K562 (cell line): ENCODE measurements around the gene NSRP1. TPM values are rescaled to one million over a fixed set of nuclear protein-coding genes. Genes with fewer than 3 reads are reported as not detected.
"Not testable (repeated sequence)": the region's sequence is repeated elsewhere in the genome, so short reads cannot be mapped to it uniquely, and the experiment has no call there.

Experiments used
- ATAC-seq: fragments of 200-7000 bp; cut with Tn5 transposase; 3 replicates; pipeline ENCODE4 v1.9.1; 2020; ENCODE audit warnings: moderate library complexity
- BruUV-seq: library from RNA; stranded (reverse); fragments of 400-500 nt; replicated peaks from 2 replicates; lab custom pipeline; 2021; lab: Mats Ljungman, UMichigan
- CTCF ChIA-PET: fragments of 300-600 bp; formaldehyde crosslinking; extraction: SDS; loops from one replicate; lab custom pipeline; 2021; ENCODE audit warnings: low intra/inter-chr PET ratio; lab: Yijun Ruan, JAX
- POLR2A ChIA-PET: fragments of 300-600, 350-650 bp; sonication (Branson Sonifier 250); formaldehyde crosslinking; extraction: SDS; loops from one replicate; lab custom pipeline; 2021; ENCODE audit warnings: antibody characterized with exemption, inconsistent platforms; lab: Yijun Ruan, JAX
- DNase-seq, 4 experiments: peaks; one replicate each; pipeline versions ENCODE4 v3.0.0 to v3.0.0-alpha.2; 2011 to 2018; ENCODE audit warnings: low spot score in 3 of 4, mixed read lengths in 3 of 4; ENCODE audit errors: extremely low read depth in 1 of 4
- FAIRE-seq: peaks from 2 replicates; lab custom pipeline; 2011; peaks lifted over from hg19 to GRCh38; lab: Jason Lieb, UNC
- H2AFZ ChIP-seq: 2 replicates; pipeline ENCODE4 v1.6.0; 2011; ENCODE audit warnings: low read depth, low read length, control low read depth, inconsistent platforms
- H3K27ac ChIP-seq: fragments of 200-600 bp; 3 replicates; pipeline ENCODE4 v1.8.0; 2011; ENCODE audit warnings: low read depth, mild to moderate bottlenecking, control low read depth, inconsistent platforms, low read length, moderate library complexity, mixed read lengths; ENCODE audit errors: extremely low read depth
- H3K27me3 ChIP-seq, 2 experiments: fragments of 300-600 bp in 1 of 2; 2 replicates in 1 of 2; 3 replicates in 1 of 2; pipeline versions ENCODE4 v1.6.0 to v1.8.0; 2011; ENCODE audit warnings: inconsistent platforms in 2 of 2, low read length in 2 of 2, mild to moderate bottlenecking in 1 of 2, mixed read lengths in 1 of 2, moderate library complexity in 1 of 2; ENCODE audit not compliant: control insufficient read depth in 2 of 2, insufficient read depth in 2 of 2
- H3K36me3 ChIP-seq: fragments of 300-600 bp; 3 replicates; pipeline ENCODE4 v1.8.0; 2011; ENCODE audit warnings: mild to moderate bottlenecking, low read length, inconsistent platforms; ENCODE audit not compliant: control insufficient read depth, insufficient read depth
- H3K4me1 ChIP-seq, 2 experiments: fragments of 200-600 bp in 1 of 2; replicated peaks in 1 of 2; 2 replicates in 1 of 2; 3 replicates in 1 of 2; pipeline versions ENCODE4 v1.5.1 to v1.8.0; 2011; ENCODE audit warnings: inconsistent platforms in 2 of 2, low read length in 2 of 2, mild to moderate bottlenecking in 1 of 2, mixed read lengths in 1 of 2, moderate library complexity in 1 of 2; ENCODE audit not compliant: control insufficient read depth in 2 of 2, insufficient read depth in 2 of 2
- H3K4me2 ChIP-seq: 2 replicates; pipeline ENCODE4 v1.6.1; 2011; ENCODE audit warnings: low read length, control low read depth, inconsistent platforms, mixed read lengths; ENCODE audit not compliant: insufficient read depth
- H3K4me3 ChIP-seq: fragments of 200-600 bp; sonication (generic), shearing (Covaris generic); 2 replicates; pipeline ENCODE4 v1.5.1; 2016; ENCODE audit warnings: control low read depth, inconsistent platforms
- H3K79me2 ChIP-seq: fragments of 200-600 bp; 3 replicates; pipeline ENCODE4 v1.8.0; 2011; ENCODE audit warnings: low read length, inconsistent platforms; ENCODE audit not compliant: control insufficient read depth, insufficient read depth
- H3K9ac ChIP-seq, 2 experiments: 2 replicates each; pipeline versions ENCODE4 v1.6.0 to v1.6.1; 2011; ENCODE audit warnings: low read depth in 2 of 2, low read length in 2 of 2, control low read depth in 1 of 2, inconsistent platforms in 1 of 2, mild to moderate bottlenecking in 1 of 2, mixed read lengths in 1 of 2; ENCODE audit not compliant: insufficient read depth in 1 of 2
- H3K9me1 ChIP-seq: one replicate; pipeline ENCODE4 v1.6.0; 2011; ENCODE audit warnings: inconsistent platforms, mild to moderate bottlenecking, low read length, moderate library complexity; ENCODE audit not compliant: control insufficient read depth, insufficient read depth
- H3K9me3 ChIP-seq: replicated peaks from 2 replicates; pipeline ENCODE4 v1.5.1; 2011; ENCODE audit warnings: low read depth, low read length, inconsistent platforms; ENCODE audit not compliant: control insufficient read depth, insufficient read depth
- H4K20me1 ChIP-seq: replicated peaks from 2 replicates; pipeline ENCODE4 v1.6.1; 2011; ENCODE audit warnings: low read length, inconsistent platforms, mixed read lengths; ENCODE audit not compliant: control insufficient read depth, insufficient read depth
- ETV6 ChIP-seq, 3 experiments: fragments of 150-350 bp in 1 of 3; sonication (generic) in 1 of 3; formaldehyde crosslinking in 1 of 3; IDR thresholded peaks; 2 replicates each; pipeline versions ENCODE4 v1.6.1 to v1.8.0; 2014 to 2022; ENCODE audit warnings: borderline replicate concordance in 2 of 3, low read depth in 2 of 3, antibody characterized with exemption in 1 of 3, low read length in 1 of 3, mild to moderate bottlenecking in 1 of 3, missing genetic modification reagents in 1 of 3
- WGBS: fragments of 100-300 bp; shearing (Covaris generic); methylation state at CpG from one replicate; pipeline ENCODE4 v1.1.6; 2016; ENCODE audit warnings: low coverage, mixed read lengths; ENCODE audit not compliant: insufficient coverage; ENCODE audit errors: missing lambda C conversion rate; 5-methylcytosine and 5-hydroxymethylcytosine counted together
- in situ Hi-C: fragments of 300-500 bp; cut with MboI; formaldehyde crosslinking; loops from 4 replicates; pipeline ENCODE4 v1.15.0; 2018; ENCODE audit warnings: inconsistent platforms, mixed read lengths
- intact Hi-C: fragments of 100-400 bp; cut with micrococcal nuclease; formaldehyde crosslinking; loops from 2 replicates; pipeline ENCODE4 v1.14.2; 2022
- polyA plus RNA-seq, 8 experiments: library from polyadenylated mRNA; depleted of rRNA in 4 of 8; stranded (reverse) in 5 of 8; unstranded in 3 of 8; fragments of >200 nt; fragmentation: Nextera tagmentation in 2 of 8; fragmentation: Illumina TruSeq in 1 of 8; extraction: Ambion mirVana in 2 of 8; extraction: Trizol in 1 of 8; gene quantifications; 2 replicates each; pipeline versions ENCODE4 v1.2.1 to v1.2.3, GENCODE V29; 2011 to 2014; ENCODE audit warnings: inconsistent platforms in 1 of 8, missing spikeins in 1 of 8
- total RNA-seq, 7 experiments: library from RNA; depleted of rRNA in 6 of 7; stranded (reverse); fragments of >200 nt in 6 of 7; fragmentation: Illumina TruSeq in 2 of 7; extraction: Trizol in 2 of 7; gene quantifications; 2 replicates each; pipeline versions ENCODE4 v1.2.1 to v1.2.3, GENCODE V29; 2011 to 2021; ENCODE audit warnings: low replicate concordance in 1 of 7
- TF ChIP-seq, protein P1 (sequence below): IDR thresholded peaks from 2 replicates; pipeline ENCODE4 v1.6.1; 2016; ENCODE audit warnings: missing genetic modification characterization, missing compliant biosample characterization

Gene NSRP1
- total and polyA plus RNA-seq, 9 of the 15 experiments (the other 6 are each of a cell fraction or from before 2014, with no cell fraction given) = 18.4 to 68.6 (median 32.7) TPM

DNA sequence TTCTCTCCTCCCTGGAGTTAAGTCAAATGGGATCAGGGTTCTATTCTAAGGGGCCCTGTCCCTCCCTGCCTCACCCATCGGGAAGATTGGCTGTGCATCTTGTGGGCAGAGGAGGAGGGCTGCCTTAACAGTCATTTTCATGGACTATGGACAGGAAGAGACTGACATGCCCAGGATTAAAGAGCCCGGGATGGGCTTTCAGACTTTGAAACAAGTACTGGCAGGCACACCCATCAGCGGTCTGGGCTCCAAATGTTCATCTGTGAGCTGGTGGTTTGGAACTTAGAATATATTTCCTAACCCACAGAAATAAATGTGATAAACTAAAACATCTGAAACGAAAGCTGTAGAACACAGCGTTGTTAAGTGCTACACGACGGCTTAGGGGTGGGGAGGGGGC, 112.4 kb downstream of the NSRP1 start:
- BruUV-seq = no TSS peak

DNA sequence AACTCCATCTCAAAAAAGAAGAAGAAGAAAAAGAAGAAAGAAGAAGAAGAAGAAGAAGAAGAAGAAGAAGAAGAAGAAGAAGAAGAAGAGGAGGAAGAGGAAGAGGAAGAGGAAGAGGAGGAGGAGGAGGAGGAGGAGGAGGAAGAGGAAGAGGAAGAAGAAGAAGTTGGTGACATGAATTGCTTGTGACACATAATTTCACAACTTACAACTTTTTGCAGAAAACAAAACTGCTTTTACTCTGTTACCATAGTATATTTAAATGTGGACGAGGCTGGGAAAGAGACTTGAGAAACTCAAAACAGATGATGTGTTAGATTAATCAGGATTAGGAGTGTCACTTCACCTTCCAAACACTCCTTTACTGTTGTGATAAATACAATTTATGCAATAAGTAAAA, 113.4 kb downstream of the NSRP1 start:
- H2AFZ ChIP-seq, H4K20me1 ChIP-seq, H3K4me1 ChIP-seq, ATAC-seq, BruUV-seq, intact Hi-C loops, H3K36me3 ChIP-seq, DNase-seq, CTCF ChIA-PET, H3K9me3 ChIP-seq, H3K27ac ChIP-seq, H3K4me3 ChIP-seq, in situ Hi-C loops, H3K9me1 ChIP-seq, H3K79me2 ChIP-seq, FAIRE-seq, H3K9ac ChIP-seq, H3K4me2 ChIP-seq: not testable (repeated sequence)
- POLR2A ChIA-PET = interaction anchor here (1.3 kb wide), 1 partner anchor 12 kb away, joined by 3 read pairs; no protein-coding TSS in a partner anchor
- TF ChIP-seq, protein P1, sequence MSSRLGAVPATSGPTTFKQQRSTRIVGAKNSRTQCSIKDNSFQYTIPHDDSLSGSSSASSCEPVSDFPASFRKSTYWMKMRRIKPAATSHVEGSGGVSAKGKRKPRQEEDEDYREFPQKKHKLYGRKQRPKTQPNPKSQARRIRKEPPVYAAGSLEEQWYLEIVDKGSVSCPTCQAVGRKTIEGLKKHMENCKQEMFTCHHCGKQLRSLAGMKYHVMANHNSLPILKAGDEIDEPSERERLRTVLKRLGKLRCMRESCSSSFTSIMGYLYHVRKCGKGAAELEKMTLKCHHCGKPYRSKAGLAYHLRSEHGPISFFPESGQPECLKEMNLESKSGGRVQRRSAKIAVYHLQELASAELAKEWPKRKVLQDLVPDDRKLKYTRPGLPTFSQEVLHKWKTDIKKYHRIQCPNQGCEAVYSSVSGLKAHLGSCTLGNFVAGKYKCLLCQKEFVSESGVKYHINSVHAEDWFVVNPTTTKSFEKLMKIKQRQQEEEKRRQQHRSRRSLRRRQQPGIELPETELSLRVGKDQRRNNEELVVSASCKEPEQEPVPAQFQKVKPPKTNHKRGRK (tag) = 0 out of 2 replicates have a peak, but pooled peaks have one; percentile 44
- WGBS = 0% methylated on average over 1 of the region's 1 CpG
- peaks cover 40 to 53% of the 10 kb centered on the region in 2 experiments for H3K27me3 ChIP-seq

More for the DNA sequence above, 112.4 kb downstream of the NSRP1 start:
- Histone ChIP-seq H3K36me3 (no peaks in the 10 kb centered on the region), H2AFZ (no peak overlapping the region), H3K4me1 (no peaks in the 10 kb centered on the region), H3K9me1 (no peaks in the 10 kb centered on the region), H3K4me2 (no peak overlapping the region), H4K20me1 (no peaks in the 10 kb centered on the region), H3K27ac (no peak overlapping the region), H3K27me3 (peaks cover 33 to 45% of the 10 kb centered on the region in 2 experiments), H3K9ac (no peak overlapping the region), H3K79me2 (no peaks in the 10 kb centered on the region), H3K4me3 (no peak overlapping the region), H3K9me3 (no peaks in the 10 kb centered on the region)
- intact Hi-C loops (no loop called here), in situ Hi-C loops (no loop called here)
- DNase-seq (no peak), FAIRE-seq (no peak), ATAC-seq (no peak)
- TF ChIP-seq ETV6 (IDR thresholded peaks at IDR 0.05; ENCODE audit: borderline replicate concordance in 1 of 2, low read depth in 2 of 2, low read length in 1 of 2) (no peak), ETV6 (CRISPR knock-in tag; IDR thresholded peaks at IDR 0.05; ENCODE audit: borderline replicate concordance) (no peak)
- ChIA-PET POLR2A (interaction anchor here (0.7 to 1.3 kb wide), 2 partner anchors 9 to 13 kb away, joined by 3 to 4 read pairs; no protein-coding TSS in a partner anchor), CTCF (no interaction called here)
- WGBS = 4% methylated on average over 7 of the region's 7 CpGs
